ENCODE data around the gene LARGE1.

LARGE1 gene

GRCh38 chr22:33496112-33496511 lies 424.2 kb downstream of the LARGE1 start:
- H3F3A ChIP-seq (ENCODE audit: insufficient read depth) = no peaks in the 10 kb centered on the region
- no peak overlapping the region for H3K4me2 ChIP-seq (ENCODE audit: low read depth, low read length, poor library complexity, severe bottlenecking)
- no peaks in the 10 kb centered on the region for H3K9me3 ChIP-seq (ENCODE audit: insufficient read depth, low read length)
- H3K79me2 ChIP-seq (ENCODE audit: insufficient read depth, low read length) = no peaks in the 10 kb centered on the region
- H2AFZ ChIP-seq (ENCODE audit: low read depth, low read length, severe bottlenecking) = no peak overlapping the region
- no peaks in the 10 kb centered on the region for H3K27me3 ChIP-seq (ENCODE audit: low read length)
- no peak overlapping the region for H3K9ac ChIP-seq (ENCODE audit: low read length)
- no peaks in the 10 kb centered on the region for H3K36me3 ChIP-seq (ENCODE audit: low read length)
- H3K9me2 ChIP-seq (replicated peaks; ENCODE audit: insufficient read depth, low read length) = no peaks in the 10 kb centered on the region
- H3K27ac ChIP-seq (ENCODE audit: low read depth, low read length) = no peak overlapping the region
- TF ChIP-seq EZH2phosphoT487 (conservative IDR thresholded peaks at IDR 0.05; ENCODE audit: low read length) (no peak), CTCF (IDR thresholded peaks at IDR 0.05; ENCODE audit: insufficient read depth, low read length, poor library complexity, severe bottlenecking) (no peak)
- H4K20me1 ChIP-seq (ENCODE audit: low read depth, low read length) = no peaks in the 10 kb centered on the region
- no peak overlapping the region for H3K4me3 ChIP-seq (ENCODE audit: insufficient read depth, low read length, poor library complexity, severe bottlenecking)

- Histone ChIP-seq H3K27me3 (ENCODE audit: low read length) (no peaks in the 10 kb centered on the region), H4K20me1 (ENCODE audit: low read depth, low read length) (no peaks in the 10 kb centered on the region), H2AFZ (ENCODE audit: low read depth, low read length, severe bottlenecking) (no peak overlapping the region), H3K9me2 (replicated peaks; ENCODE audit: insufficient read depth, low read length) (no peaks in the 10 kb centered on the region), H3K27ac (ENCODE audit: low read depth, low read length) (no peak overlapping the region), H3K9ac (ENCODE audit: low read length) (no peak overlapping the region), H3K4me3 (ENCODE audit: insufficient read depth, low read length, poor library complexity, severe bottlenecking) (no peak overlapping the region), H3K79me2 (ENCODE audit: insufficient read depth, low read length) (no peaks in the 10 kb centered on the region), H3K4me2 (ENCODE audit: low read depth, low read length, poor library complexity, severe bottlenecking) (no peak overlapping the region), H3K36me3 (ENCODE audit: low read length) (no peaks in the 10 kb centered on the region), H3K9me3 (ENCODE audit: insufficient read depth, low read length) (no peaks in the 10 kb centered on the region), H3F3A (ENCODE audit: insufficient read depth) (no peaks in the 10 kb centered on the region)
- TF ChIP-seq EZH2phosphoT487 (conservative IDR thresholded peaks at IDR 0.05; ENCODE audit: low read length) = no peak
- TF ChIP-seq CTCF (IDR thresholded peaks at IDR 0.05; ENCODE audit: insufficient read depth, low read length, poor library complexity, severe bottlenecking) = no peak
These were observed 426.6 kb downstream of the LARGE1 start for GRCh38 chr22:33493476-33494205.

DNA sequence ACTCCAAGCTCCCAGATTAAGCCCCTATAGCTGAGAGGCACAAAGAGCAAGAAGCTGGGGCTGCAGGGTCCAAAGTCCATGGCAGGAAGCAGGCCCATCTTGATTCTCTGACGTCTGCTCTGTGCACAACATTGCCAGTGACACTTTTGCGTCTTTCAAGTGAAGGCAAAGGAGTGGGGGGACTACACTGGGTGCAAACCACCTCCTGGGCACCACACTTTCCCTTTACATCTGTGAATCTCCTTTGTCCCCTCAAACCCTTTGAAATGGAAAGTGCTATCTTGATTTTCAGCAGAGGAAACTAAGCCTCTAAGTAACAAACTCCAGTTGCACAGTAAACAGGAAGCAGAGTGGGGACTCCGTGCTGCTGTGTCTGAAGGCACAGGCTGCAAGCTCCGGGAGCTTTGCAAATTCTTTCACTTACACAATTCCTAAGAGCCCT lies 428.0 kb downstream of the LARGE1 start:
- Histone ChIP-seq H3F3A (ENCODE audit: insufficient read depth) (no peaks in the 10 kb centered on the region), H3K9me2 (replicated peaks; ENCODE audit: insufficient read depth, low read length) (no peaks in the 10 kb centered on the region), H3K9ac (ENCODE audit: low read length) (no peak overlapping the region), H3K27ac (ENCODE audit: low read depth, low read length) (no peak overlapping the region), H3K79me2 (ENCODE audit: insufficient read depth, low read length) (no peaks in the 10 kb centered on the region), H3K9me3 (ENCODE audit: insufficient read depth, low read length) (no peaks in the 10 kb centered on the region), H4K20me1 (ENCODE audit: low read depth, low read length) (no peaks in the 10 kb centered on the region), H2AFZ (ENCODE audit: low read depth, low read length, severe bottlenecking) (no peak overlapping the region), H3K27me3 (ENCODE audit: low read length) (no peaks in the 10 kb centered on the region), H3K36me3 (ENCODE audit: low read length) (no peaks in the 10 kb centered on the region), H3K4me3 (ENCODE audit: insufficient read depth, low read length, poor library complexity, severe bottlenecking) (no peak overlapping the region), H3K4me2 (ENCODE audit: low read depth, low read length, poor library complexity, severe bottlenecking) (no peak overlapping the region)
- TF ChIP-seq EZH2phosphoT487 (conservative IDR thresholded peaks at IDR 0.05; ENCODE audit: low read length) (no peak), CTCF (IDR thresholded peaks at IDR 0.05; ENCODE audit: insufficient read depth, low read length, poor library complexity, severe bottlenecking) (no peak)

Data from SU-DHL-6 (cell line).